Mesothelial cell of epicardium (in vitro differentiated cells): ENCODE data around the gene ARHGAP42. TPM values are rescaled to one million over a fixed set of nuclear protein-coding genes. Genes with fewer than 3 reads are reported as not detected.

Experiments
- DNase-seq, 2 experiments: peaks; one replicate each; pipeline ENCODE4 v3.0.0; 2021; ENCODE audit warnings: low spot score in 2 of 2; ENCODE audit not compliant: unreplicated experiment in 2 of 2
- H3K27ac Mint-ChIP-seq: 2 replicates; pipeline ENCODE4 v1.8.0; 2021; ENCODE audit warnings: mixed read lengths
- H3K27me3 Mint-ChIP-seq: 2 replicates; pipeline ENCODE4 v1.8.0; 2021; ENCODE audit warnings: low read depth, mixed read lengths
- H3K36me3 Mint-ChIP-seq: 2 replicates; pipeline ENCODE4 v1.8.0; 2021; ENCODE audit warnings: mixed read lengths
- H3K4me1 Mint-ChIP-seq: 2 replicates; pipeline ENCODE4 v1.8.0; 2021; ENCODE audit warnings: mixed read lengths
- H3K4me3 Mint-ChIP-seq: 2 replicates; pipeline ENCODE4 v1.8.0; 2021; ENCODE audit warnings: mild to moderate bottlenecking, moderate library complexity, mixed read lengths
- H3K9me3 Mint-ChIP-seq: 2 replicates; pipeline ENCODE4 v1.8.0; 2021; ENCODE audit warnings: mixed read lengths
- CTCF ChIP-seq: fragments of 200-600 bp; sonication (generic); IDR thresholded peaks from one replicate; pipeline ENCODE4 v1.5.0; 2021; ENCODE audit warnings: antibody characterized with exemption; ENCODE audit not compliant: unreplicated experiment
- total RNA-seq: library from RNA; stranded (reverse); gene quantifications from 3 replicates; pipeline ENCODE4 v1.2.1, GENCODE V29; 2021

ARHGAP42 gene
- total RNA-seq, 1 donor from 2014 or later, result 19.4 TPM

GRCh38 chr11:100876815-100877520 is 189.9 kb downstream of the ARHGAP42 start:
- Mint-ChIP-seq H3K27me3 (no peaks in the 10 kb centered on the region), H3K9me3 (peaks cover 18% of the 10 kb centered on the region), H3K4me1 (peaks cover 21% of the 10 kb centered on the region), H3K36me3 (peaks cover 16% of the 10 kb centered on the region), H3K4me3 (no peak overlapping the region), H3K27ac (peak overlapping the region; percentile 97)
- TF ChIP-seq CTCF, result no peak
- DNase-seq, result no peak

- peaks cover 21% of the 10 kb centered on the region for H3K4me1 Mint-ChIP-seq
- H3K4me3 Mint-ChIP-seq, result no peak overlapping the region
- DNase-seq, result no peak
- no peak for TF ChIP-seq CTCF
- no peaks in the 10 kb centered on the region for H3K27me3 Mint-ChIP-seq
- peak overlapping the region; percentile 79 for H3K27ac Mint-ChIP-seq
- H3K36me3 Mint-ChIP-seq, result peaks cover 25% of the 10 kb centered on the region
- peaks cover 27% of the 10 kb centered on the region for H3K9me3 Mint-ChIP-seq
These were observed 191.4 kb downstream of the ARHGAP42 start for GRCh38 chr11:100878474-100878873.

- no peak for TF ChIP-seq CTCF
- H3K27me3 Mint-ChIP-seq, result no peaks in the 10 kb centered on the region
- H3K36me3 Mint-ChIP-seq, result peaks cover 25% of the 10 kb centered on the region
- peaks cover 27% of the 10 kb centered on the region for H3K9me3 Mint-ChIP-seq
- DNase-seq, result no peak
- no peak overlapping the region for H3K4me3 Mint-ChIP-seq
- no peak overlapping the region for H3K27ac Mint-ChIP-seq
- no peaks in the 10 kb centered on the region for H3K4me1 Mint-ChIP-seq
These were observed 195.9 kb downstream of the ARHGAP42 start for GRCh38 chr11:100882957-100883356.

- no peak for DNase-seq
- no peak overlapping the region for H3K27ac Mint-ChIP-seq
- no peak overlapping the region for H3K4me3 Mint-ChIP-seq
- no peaks in the 10 kb centered on the region for H3K27me3 Mint-ChIP-seq
- peaks cover 25% of the 10 kb centered on the region for H3K36me3 Mint-ChIP-seq
- peaks cover 27% of the 10 kb centered on the region for H3K9me3 Mint-ChIP-seq
- H3K4me1 Mint-ChIP-seq, result no peaks in the 10 kb centered on the region
- TF ChIP-seq CTCF, result no peak
These were observed 196.7 kb downstream of the ARHGAP42 start for GRCh38 chr11:100883830-100884229.

- Mint-ChIP-seq H3K4me1 (no peaks in the 10 kb centered on the region), H3K36me3 (peaks cover 4% of the 10 kb centered on the region), H3K27ac (peak overlapping the region; percentile 25), H3K9me3 (peaks cover 4% of the 10 kb centered on the region), H3K27me3 (no peaks in the 10 kb centered on the region), H3K4me3 (no peak overlapping the region)
- no peak for TF ChIP-seq CTCF
- DNase-seq, result no peak
These were observed 200.6 kb downstream of the ARHGAP42 start for GRCh38 chr11:100887659-100888058.
